K562 (cell line): ENCODE measurements around the gene PAX2. TPM values are rescaled to one million over a fixed set of nuclear protein-coding genes. Genes with fewer than 3 reads are reported as not detected.

Source experiments
- ATAC-seq: fragments of 200-7000 bp; cut with Tn5 transposase; 3 replicates; pipeline ENCODE4 v1.9.1; 2020; ENCODE audit warnings: moderate library complexity
- BruUV-seq: library from RNA; stranded (reverse); fragments of 400-500 nt; replicated peaks from 2 replicates; lab custom pipeline; 2021; lab: Mats Ljungman, UMichigan
- CTCF ChIA-PET: fragments of 300-600 bp; formaldehyde crosslinking; extraction: SDS; loops from one replicate; lab custom pipeline; 2021; ENCODE audit warnings: low intra/inter-chr PET ratio; lab: Yijun Ruan, JAX
- POLR2A ChIA-PET: fragments of 300-600, 350-650 bp; sonication (Branson Sonifier 250); formaldehyde crosslinking; extraction: SDS; loops from one replicate; lab custom pipeline; 2021; ENCODE audit warnings: antibody characterized with exemption, inconsistent platforms; lab: Yijun Ruan, JAX
- DNase-seq, 4 experiments: peaks; one replicate each; pipeline versions ENCODE4 v3.0.0 to v3.0.0-alpha.2; 2011 to 2018; ENCODE audit warnings: low spot score in 3 of 4, mixed read lengths in 3 of 4; ENCODE audit errors: extremely low read depth in 1 of 4
- FAIRE-seq: peaks from 2 replicates; lab custom pipeline; 2011; peaks lifted over from hg19 to GRCh38; lab: Jason Lieb, UNC
- H2AFZ ChIP-seq: 2 replicates; pipeline ENCODE4 v1.6.0; 2011; ENCODE audit warnings: low read depth, low read length, control low read depth, inconsistent platforms
- H3K27ac ChIP-seq: fragments of 200-600 bp; 3 replicates; pipeline ENCODE4 v1.8.0; 2011; ENCODE audit warnings: low read depth, mild to moderate bottlenecking, control low read depth, inconsistent platforms, low read length, moderate library complexity, mixed read lengths; ENCODE audit errors: extremely low read depth
- H3K27me3 ChIP-seq, 2 experiments: fragments of 300-600 bp in 1 of 2; 2 replicates in 1 of 2; 3 replicates in 1 of 2; pipeline versions ENCODE4 v1.6.0 to v1.8.0; 2011; ENCODE audit warnings: inconsistent platforms in 2 of 2, low read length in 2 of 2, mild to moderate bottlenecking in 1 of 2, mixed read lengths in 1 of 2, moderate library complexity in 1 of 2; ENCODE audit not compliant: control insufficient read depth in 2 of 2, insufficient read depth in 2 of 2
- H3K36me3 ChIP-seq: fragments of 300-600 bp; 3 replicates; pipeline ENCODE4 v1.8.0; 2011; ENCODE audit warnings: mild to moderate bottlenecking, low read length, inconsistent platforms; ENCODE audit not compliant: control insufficient read depth, insufficient read depth
- H3K4me1 ChIP-seq, 2 experiments: fragments of 200-600 bp in 1 of 2; replicated peaks in 1 of 2; 2 replicates in 1 of 2; 3 replicates in 1 of 2; pipeline versions ENCODE4 v1.5.1 to v1.8.0; 2011; ENCODE audit warnings: inconsistent platforms in 2 of 2, low read length in 2 of 2, mild to moderate bottlenecking in 1 of 2, mixed read lengths in 1 of 2, moderate library complexity in 1 of 2; ENCODE audit not compliant: control insufficient read depth in 2 of 2, insufficient read depth in 2 of 2
- H3K4me2 ChIP-seq: 2 replicates; pipeline ENCODE4 v1.6.1; 2011; ENCODE audit warnings: low read length, control low read depth, inconsistent platforms, mixed read lengths; ENCODE audit not compliant: insufficient read depth
- H3K4me3 ChIP-seq: fragments of 200-600 bp; sonication (generic), shearing (Covaris generic); 2 replicates; pipeline ENCODE4 v1.5.1; 2016; ENCODE audit warnings: control low read depth, inconsistent platforms
- H3K79me2 ChIP-seq: fragments of 200-600 bp; 3 replicates; pipeline ENCODE4 v1.8.0; 2011; ENCODE audit warnings: low read length, inconsistent platforms; ENCODE audit not compliant: control insufficient read depth, insufficient read depth
- H3K9ac ChIP-seq, 2 experiments: 2 replicates each; pipeline versions ENCODE4 v1.6.0 to v1.6.1; 2011; ENCODE audit warnings: low read depth in 2 of 2, low read length in 2 of 2, control low read depth in 1 of 2, inconsistent platforms in 1 of 2, mild to moderate bottlenecking in 1 of 2, mixed read lengths in 1 of 2; ENCODE audit not compliant: insufficient read depth in 1 of 2
- H3K9me1 ChIP-seq: one replicate; pipeline ENCODE4 v1.6.0; 2011; ENCODE audit warnings: inconsistent platforms, mild to moderate bottlenecking, low read length, moderate library complexity; ENCODE audit not compliant: control insufficient read depth, insufficient read depth
- H3K9me3 ChIP-seq: replicated peaks from 2 replicates; pipeline ENCODE4 v1.5.1; 2011; ENCODE audit warnings: low read depth, low read length, inconsistent platforms; ENCODE audit not compliant: control insufficient read depth, insufficient read depth
- H4K20me1 ChIP-seq: replicated peaks from 2 replicates; pipeline ENCODE4 v1.6.1; 2011; ENCODE audit warnings: low read length, inconsistent platforms, mixed read lengths; ENCODE audit not compliant: control insufficient read depth, insufficient read depth
- BRD4 ChIP-seq: fragments of 200-600 bp; sonication (generic); IDR thresholded peaks from 2 replicates; pipeline ENCODE4 v1.6.1; 2017; ENCODE audit warnings: inconsistent platforms
- CGGBP1 ChIP-seq: fragments of 250-450 bp; sonication (Bioruptor Pico); IDR thresholded peaks from 2 replicates; pipeline ENCODE4 v1.9.0; 2021; ENCODE audit warnings: mild to moderate bottlenecking
- CHD4 ChIP-seq: fragments of 200-600 bp; sonication (generic); IDR thresholded peaks from 3 replicates; pipeline ENCODE4 v1.6.1; 2012; ENCODE audit warnings: low read depth, mild to moderate bottlenecking, mixed read lengths, low read length, inconsistent platforms; ENCODE audit not compliant: insufficient read depth, insufficient replicate concordance, poor library complexity, severe bottlenecking
- EP400 ChIP-seq: fragments of 450-650 bp; IDR thresholded peaks from 2 replicates; pipeline ENCODE4 v1.6.1; 2017; ENCODE audit warnings: antibody characterized with exemption, mild to moderate bottlenecking, moderate library complexity
- GATAD2B ChIP-seq: fragments of 450-650 bp; IDR thresholded peaks from 2 replicates; pipeline ENCODE4 v1.6.1; 2017; ENCODE audit warnings: mild to moderate bottlenecking, borderline replicate concordance
- HDGF ChIP-seq: fragments of 450-650 bp; IDR thresholded peaks from 2 replicates; pipeline ENCODE4 v1.6.1; 2016
- IRF2 ChIP-seq: sonication (generic); formaldehyde crosslinking; IDR thresholded peaks from 2 replicates; pipeline ENCODE4 v1.8.1; 2022; ENCODE audit warnings: mild to moderate bottlenecking, missing genetic modification reagents
- MLLT1 ChIP-seq, 2 experiments: fragments of 450-650 bp; IDR thresholded peaks; 2 replicates each; pipeline ENCODE4 v1.6.1; 2016
- MYBL2 ChIP-seq, 2 experiments: fragments of 450-650 bp in 1 of 2; sonication (generic) in 1 of 2; formaldehyde crosslinking in 1 of 2; IDR thresholded peaks; 2 replicates each; pipeline versions ENCODE4 v1.6.1 to v1.8.1; 2017 to 2022; ENCODE audit warnings: borderline replicate concordance in 1 of 2, inconsistent platforms in 1 of 2, low read depth in 1 of 2, mild to moderate bottlenecking in 1 of 2, missing genetic modification reagents in 1 of 2, moderate library complexity in 1 of 2
- NUFIP1 ChIP-seq: fragments of 450-650 bp; IDR thresholded peaks from 2 replicates; pipeline ENCODE4 v1.6.1; 2018; ENCODE audit not compliant: partially characterized antibody
- PHF20 ChIP-seq: fragments of 450-650 bp; IDR thresholded peaks from 2 replicates; pipeline ENCODE4 v1.6.1; 2018; ENCODE audit not compliant: partially characterized antibody
- SIN3A ChIP-seq, 2 experiments: fragments of 150-350 bp in 1 of 2; IDR thresholded peaks; 2 replicates each; pipeline ENCODE4 v1.6.1; 2011 to 2016; ENCODE audit warnings: borderline replicate concordance in 2 of 2, low read depth in 2 of 2, low read length in 2 of 2, mild to moderate bottlenecking in 2 of 2, moderate library complexity in 2 of 2; ENCODE audit not compliant: control insufficient read depth in 1 of 2
- ZNF140 ChIP-seq: fragments of 250-450 bp; sonication (Bioruptor Pico); IDR thresholded peaks from 2 replicates; pipeline ENCODE4 v1.8.0; 2021; ENCODE audit warnings: moderate library complexity, mild to moderate bottlenecking, inconsistent platforms
- ZNF740 ChIP-seq, 3 experiments: fragments of 200-800 bp in 1 of 3; sonication (Bioruptor generic) in 1 of 3; sonication (generic) in 1 of 3; formaldehyde crosslinking in 1 of 3; IDR thresholded peaks; 2 replicates each; pipeline versions ENCODE4 v1.6.1 to v1.8.0; 2016 to 2022; ENCODE audit warnings: mild to moderate bottlenecking in 2 of 3, missing compliant biosample characterization in 2 of 3, missing genetic modification characterization in 2 of 3, missing genetic modification reagents in 1 of 3
- WGBS: fragments of 100-300 bp; shearing (Covaris generic); methylation state at CpG from one replicate; pipeline ENCODE4 v1.1.6; 2016; ENCODE audit warnings: low coverage, mixed read lengths; ENCODE audit not compliant: insufficient coverage; ENCODE audit errors: missing lambda C conversion rate; 5-methylcytosine and 5-hydroxymethylcytosine counted together
- in situ Hi-C: fragments of 300-500 bp; cut with MboI; formaldehyde crosslinking; loops from 4 replicates; pipeline ENCODE4 v1.15.0; 2018; ENCODE audit warnings: inconsistent platforms, mixed read lengths
- intact Hi-C: fragments of 100-400 bp; cut with micrococcal nuclease; formaldehyde crosslinking; loops from 2 replicates; pipeline ENCODE4 v1.14.2; 2022
- polyA plus RNA-seq, 8 experiments: library from polyadenylated mRNA; depleted of rRNA in 4 of 8; stranded (reverse) in 5 of 8; unstranded in 3 of 8; fragments of >200 nt; fragmentation: Nextera tagmentation in 2 of 8; fragmentation: Illumina TruSeq in 1 of 8; extraction: Ambion mirVana in 2 of 8; extraction: Trizol in 1 of 8; gene quantifications; 2 replicates each; pipeline versions ENCODE4 v1.2.1 to v1.2.3, GENCODE V29; 2011 to 2014; ENCODE audit warnings: inconsistent platforms in 1 of 8, missing spikeins in 1 of 8
- total RNA-seq, 7 experiments: library from RNA; depleted of rRNA in 6 of 7; stranded (reverse); fragments of >200 nt in 6 of 7; fragmentation: Illumina TruSeq in 2 of 7; extraction: Trizol in 2 of 7; gene quantifications; 2 replicates each; pipeline versions ENCODE4 v1.2.1 to v1.2.3, GENCODE V29; 2011 to 2021; ENCODE audit warnings: low replicate concordance in 1 of 7

PAX2 gene
- total and polyA plus RNA-seq, 9 of the 15 experiments (the other 6 are each of a cell fraction or from before 2014, with no cell fraction given) = not detected

- TF ChIP-seq SIN3A (IDR thresholded peaks at IDR 0.05; ENCODE audit: borderline replicate concordance in 2 of 2, control insufficient read depth in 1 of 2, low read depth in 2 of 2, low read length in 2 of 2) (no peak), GATAD2B (no peak), ZNF140 (no peak), CHD4 (no peak)
Observed at GRCh38 chr10:100707261-100707848, 38.0 kb upstream of the PAX2 start (continued).

GRCh38 chr10:100709146-100710082 is 36.0 kb upstream of the PAX2 start:
- no peak for TF ChIP-seq BRD4
- no peak for TF ChIP-seq EP400
- no peak for TF ChIP-seq MYBL2 (IDR thresholded peaks at IDR 0.05; ENCODE audit: low read depth)
- TF ChIP-seq MYBL2 (CRISPR knock-in tag; IDR thresholded peaks at IDR 0.05; ENCODE audit: borderline replicate concordance) = no peak
- TF ChIP-seq IRF2 (CRISPR knock-in tag) = no peak
- TF ChIP-seq HDGF = no peak
- TF ChIP-seq MLLT1 (IDR thresholded peaks at IDR 0.05) = no peak
- no peak for TF ChIP-seq CGGBP1 (CRISPR knock-in tag)
- no peak for TF ChIP-seq ZNF740 (CRISPR knock-in tag; IDR thresholded peaks at IDR 0.05)
- no peak for TF ChIP-seq ZNF740 (tag; IDR thresholded peaks at IDR 0.05)
- TF ChIP-seq PHF20 = no peak
- TF ChIP-seq NUFIP1 = no peak
- no peak for ATAC-seq
- Histone ChIP-seq H3K27ac (no peak overlapping the region), H3K9ac (no peak overlapping the region), H3K4me2 (no peak overlapping the region), H3K9me1 (no peaks in the 10 kb centered on the region), H3K9me3 (no peaks in the 10 kb centered on the region), H3K4me3 (no peak overlapping the region), H3K4me1 (no peaks in the 10 kb centered on the region; a peak in 1 of 5 replicates), H3K79me2 (no peaks in the 10 kb centered on the region), H3K36me3 (no peaks in the 10 kb centered on the region), H4K20me1 (no peaks in the 10 kb centered on the region), H3K27me3 (peaks cover 2 to 49% of the 10 kb centered on the region in 2 experiments; a peak in 3 of 5 replicates), H2AFZ (no peak overlapping the region)
- DNase-seq = no peak
- WGBS = 8% methylated on average over 15 of the region's 26 CpGs
- BruUV-seq = no TSS peak
- no peak for FAIRE-seq
- CTCF ChIA-PET = no interaction called here
- POLR2A ChIA-PET = no interaction called here
- intact Hi-C loops = no loop called here
- in situ Hi-C loops = no loop called here
